ENCODE results near the gene CXorf66. TPM values are rescaled to one million over a fixed set of nuclear protein-coding genes. Genes with fewer than 3 reads are reported as not detected.
"Not testable (repeated sequence)": the region's sequence is repeated elsewhere in the genome, so short reads cannot be mapped to it uniquely, and the experiment has no call there.

CXorf66 gene
- total RNA-seq, 2 donors from 2014 or later: not detected

DNA sequence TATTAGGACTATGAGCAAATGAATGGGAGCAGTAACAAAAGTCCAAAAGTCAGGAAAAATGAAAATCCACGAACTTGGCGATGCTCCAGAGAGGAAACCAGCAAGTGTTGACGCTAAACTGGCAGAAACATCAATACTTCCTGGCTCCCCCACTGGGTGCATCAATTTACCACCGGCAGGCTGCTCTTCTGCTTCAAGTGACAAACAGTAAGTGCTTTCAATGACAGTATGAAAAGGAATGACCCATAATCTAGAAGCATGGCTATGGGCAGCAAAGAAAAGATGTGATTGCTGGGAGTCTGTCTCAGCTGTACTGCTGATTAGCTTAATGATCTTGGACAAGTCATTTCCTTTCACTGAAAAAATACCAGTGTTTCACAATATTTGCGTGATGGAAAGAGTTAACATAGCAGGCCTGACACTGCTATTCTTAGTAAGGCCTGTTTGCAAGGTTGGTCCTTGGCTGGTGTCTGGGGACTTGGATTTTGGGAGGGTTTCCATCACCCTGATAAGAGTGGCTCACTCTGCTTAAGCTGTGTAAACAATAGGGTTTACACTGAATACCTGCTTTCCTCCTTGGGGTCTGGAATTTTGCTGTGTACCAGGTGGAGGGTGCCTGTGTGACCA, 41.1 kb downstream of the CXorf66 start:
- TF ChIP-seq, protein P1, sequence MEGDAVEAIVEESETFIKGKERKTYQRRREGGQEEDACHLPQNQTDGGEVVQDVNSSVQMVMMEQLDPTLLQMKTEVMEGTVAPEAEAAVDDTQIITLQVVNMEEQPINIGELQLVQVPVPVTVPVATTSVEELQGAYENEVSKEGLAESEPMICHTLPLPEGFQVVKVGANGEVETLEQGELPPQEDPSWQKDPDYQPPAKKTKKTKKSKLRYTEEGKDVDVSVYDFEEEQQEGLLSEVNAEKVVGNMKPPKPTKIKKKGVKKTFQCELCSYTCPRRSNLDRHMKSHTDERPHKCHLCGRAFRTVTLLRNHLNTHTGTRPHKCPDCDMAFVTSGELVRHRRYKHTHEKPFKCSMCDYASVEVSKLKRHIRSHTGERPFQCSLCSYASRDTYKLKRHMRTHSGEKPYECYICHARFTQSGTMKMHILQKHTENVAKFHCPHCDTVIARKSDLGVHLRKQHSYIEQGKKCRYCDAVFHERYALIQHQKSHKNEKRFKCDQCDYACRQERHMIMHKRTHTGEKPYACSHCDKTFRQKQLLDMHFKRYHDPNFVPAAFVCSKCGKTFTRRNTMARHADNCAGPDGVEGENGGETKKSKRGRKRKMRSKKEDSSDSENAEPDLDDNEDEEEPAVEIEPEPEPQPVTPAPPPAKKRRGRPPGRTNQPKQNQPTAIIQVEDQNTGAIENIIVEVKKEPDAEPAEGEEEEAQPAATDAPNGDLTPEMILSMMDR (IDR thresholded peaks at IDR 0.05): no peak
- Histone ChIP-seq H3K36me3 (no peaks in the 10 kb centered on the region), H3K27me3 (no peaks in the 10 kb centered on the region), H3K4me3 (no peak overlapping the region), H3K4me1 (no peaks in the 10 kb centered on the region), H3K27ac (no peak overlapping the region), H3K9me3 (no peaks in the 10 kb centered on the region)
- DNase-seq (ENCODE audit: low spot score): no peak

DNA sequence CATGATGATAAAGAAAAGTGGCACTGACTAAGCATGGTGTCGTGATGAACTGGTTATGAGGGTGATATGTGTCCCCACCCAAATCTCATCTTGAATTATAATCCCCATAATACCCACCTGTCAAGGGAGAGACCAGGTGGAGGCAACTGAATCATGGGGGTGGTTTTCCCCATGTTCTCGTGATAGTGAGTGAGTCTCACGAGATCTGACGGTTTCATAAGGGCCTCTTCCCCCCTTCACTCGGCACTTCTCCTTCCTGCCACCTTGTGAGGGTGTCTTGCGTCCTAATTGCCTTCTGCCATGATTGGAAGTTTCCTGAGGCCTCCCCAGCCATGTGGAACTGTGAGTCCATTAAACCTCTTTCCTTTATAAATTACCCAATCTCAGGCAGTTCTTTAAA, 44.2 kb downstream of the CXorf66 start:
- not testable (repeated sequence) for H3K4me3 ChIP-seq; H3K27me3 ChIP-seq; H3K9me3 ChIP-seq; H3K4me1 ChIP-seq; H3K27ac ChIP-seq; H3K36me3 ChIP-seq; DNase-seq (ENCODE audit: low spot score)

DNA sequence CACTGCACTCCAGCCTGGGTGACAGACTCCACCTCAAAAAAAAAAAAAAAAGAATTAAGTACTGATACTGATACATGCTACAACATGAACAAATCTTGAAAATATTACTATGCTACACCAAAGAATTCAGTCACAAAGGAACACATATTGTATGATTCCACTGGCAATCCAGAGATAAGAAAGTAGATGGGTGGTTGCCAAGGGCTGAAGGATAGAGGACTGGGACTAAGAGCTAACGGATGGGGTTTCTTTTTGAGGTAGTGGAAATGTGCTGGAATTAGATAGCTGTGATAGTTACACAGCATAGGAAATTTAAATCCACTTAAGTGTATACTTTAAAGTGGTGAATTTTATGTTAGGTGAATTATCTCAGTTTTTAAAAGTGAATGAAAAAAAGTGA, 45.0 kb downstream of the CXorf66 start:
- Histone ChIP-seq H3K9me3 (no peaks in the 10 kb centered on the region), H3K27ac (no peak overlapping the region), H3K4me1 (no peaks in the 10 kb centered on the region), H3K36me3 (no peaks in the 10 kb centered on the region), H3K4me3 (no peak overlapping the region), H3K27me3 (no peaks in the 10 kb centered on the region)
- DNase-seq (ENCODE audit: low spot score): no peak
- TF ChIP-seq, protein P1 (IDR thresholded peaks at IDR 0.05): no peak

DNA sequence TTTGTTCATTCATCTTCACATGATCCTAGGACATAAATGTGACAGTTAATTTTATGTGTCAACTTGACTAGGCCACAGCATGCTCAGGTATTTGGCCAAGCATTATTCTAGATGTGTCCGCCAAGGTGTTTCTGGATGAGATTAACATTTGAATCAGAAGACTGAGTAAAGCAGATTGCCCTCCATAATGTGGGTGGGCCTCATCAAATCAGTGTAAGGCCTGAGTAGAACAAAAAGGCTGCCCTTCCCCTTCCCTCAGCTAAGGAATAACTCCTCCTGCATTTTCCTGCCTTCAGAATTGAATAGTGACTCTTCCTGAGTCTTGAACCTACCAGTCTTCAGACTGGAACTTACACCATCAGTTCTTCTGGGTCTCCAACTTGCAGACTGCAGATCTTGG, 50.9 kb downstream of the CXorf66 start:
- no peak overlapping the region for H3K27ac ChIP-seq
- H3K36me3 ChIP-seq: no peaks in the 10 kb centered on the region
- H3K4me3 ChIP-seq: no peak overlapping the region
- no peaks in the 10 kb centered on the region for H3K27me3 ChIP-seq
- TF ChIP-seq, protein P1 (IDR thresholded peaks at IDR 0.05): no peak
- H3K9me3 ChIP-seq: no peaks in the 10 kb centered on the region
- no peaks in the 10 kb centered on the region for H3K4me1 ChIP-seq
- DNase-seq (ENCODE audit: low spot score): no peak

DNA sequence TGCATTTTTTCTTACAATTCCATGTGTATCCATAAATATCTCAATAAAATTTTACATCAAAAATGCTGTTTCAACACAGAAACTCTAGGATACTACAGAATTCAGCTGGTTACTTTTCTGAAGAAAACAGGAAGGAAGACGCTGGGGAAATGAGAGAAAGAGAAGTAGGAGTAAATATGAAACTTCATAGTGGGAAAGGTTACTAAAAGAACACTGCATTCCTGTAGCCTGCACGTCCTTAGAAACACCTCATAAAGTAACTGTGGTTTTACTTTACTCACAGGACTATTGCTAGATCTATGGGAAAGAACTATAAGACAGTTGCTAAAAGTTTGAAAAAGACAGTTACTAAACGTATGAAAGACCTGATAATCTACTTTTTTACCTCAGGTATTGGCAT, 55.6 kb downstream of the CXorf66 start:
- Histone ChIP-seq H3K9me3 (no peaks in the 10 kb centered on the region), H3K27me3 (no peaks in the 10 kb centered on the region), H3K4me1 (no peaks in the 10 kb centered on the region), H3K27ac (no peak overlapping the region), H3K36me3 (no peaks in the 10 kb centered on the region), H3K4me3 (no peak overlapping the region)
- no peak for DNase-seq (ENCODE audit: low spot score)
- TF ChIP-seq, protein P1 (IDR thresholded peaks at IDR 0.05): no peak

DNA sequence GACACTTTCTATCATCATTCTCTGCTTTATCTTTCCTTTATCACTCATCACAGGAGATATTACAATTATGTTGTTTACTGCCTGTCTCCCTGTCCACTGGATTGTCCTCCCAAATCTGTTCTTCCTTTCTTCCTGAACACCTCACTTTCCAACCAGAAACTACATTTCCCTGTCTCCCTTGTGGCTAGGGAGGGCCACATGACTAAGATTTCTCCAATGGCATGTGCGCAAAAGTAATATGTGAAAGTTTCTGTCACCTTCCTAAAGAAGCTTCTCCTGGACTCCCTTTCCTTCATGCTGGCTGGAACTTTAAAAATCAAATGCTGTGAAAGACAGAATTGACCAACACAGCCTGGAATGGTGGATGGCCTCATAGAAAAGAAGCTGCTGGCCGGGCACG, 58.2 kb downstream of the CXorf66 start:
- H3K27ac ChIP-seq: no peak overlapping the region
- DNase-seq (ENCODE audit: low spot score): no peak
- TF ChIP-seq, protein P1 (IDR thresholded peaks at IDR 0.05): no peak
- no peaks in the 10 kb centered on the region for H3K36me3 ChIP-seq
- H3K4me3 ChIP-seq: no peak overlapping the region
- H3K27me3 ChIP-seq: no peaks in the 10 kb centered on the region
- H3K4me1 ChIP-seq: no peaks in the 10 kb centered on the region
- no peaks in the 10 kb centered on the region for H3K9me3 ChIP-seq
